ENCODE results near the gene CFAP46.

DNA sequence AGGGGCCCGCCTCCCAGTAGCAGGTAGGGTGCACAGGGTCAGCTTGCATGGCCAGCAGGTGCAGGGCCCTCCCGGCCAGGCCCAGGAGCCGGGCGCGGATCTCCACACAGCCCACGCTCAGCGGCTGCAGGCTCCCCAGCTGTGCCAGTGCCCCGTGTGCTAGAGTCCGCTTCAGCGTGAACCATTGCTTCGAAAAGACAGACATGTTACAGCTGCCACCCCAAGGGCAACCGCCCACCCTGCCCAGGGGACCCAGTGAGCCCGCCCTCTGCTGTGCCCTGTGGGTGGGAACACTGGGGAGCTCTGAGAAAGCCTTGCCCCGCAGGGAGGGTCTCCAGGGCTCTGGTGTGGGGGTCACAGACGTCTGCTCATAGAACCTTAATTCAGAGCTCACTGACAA is 92.1 kb downstream of the CFAP46 start:
- no peak for TF ChIP-seq EZH2 (IDR thresholded peaks at IDR 0.05; ENCODE audit: borderline replicate concordance, insufficient read depth, low read depth, low read length, poor library complexity, severe bottlenecking)
- TF ChIP-seq, protein P1, sequence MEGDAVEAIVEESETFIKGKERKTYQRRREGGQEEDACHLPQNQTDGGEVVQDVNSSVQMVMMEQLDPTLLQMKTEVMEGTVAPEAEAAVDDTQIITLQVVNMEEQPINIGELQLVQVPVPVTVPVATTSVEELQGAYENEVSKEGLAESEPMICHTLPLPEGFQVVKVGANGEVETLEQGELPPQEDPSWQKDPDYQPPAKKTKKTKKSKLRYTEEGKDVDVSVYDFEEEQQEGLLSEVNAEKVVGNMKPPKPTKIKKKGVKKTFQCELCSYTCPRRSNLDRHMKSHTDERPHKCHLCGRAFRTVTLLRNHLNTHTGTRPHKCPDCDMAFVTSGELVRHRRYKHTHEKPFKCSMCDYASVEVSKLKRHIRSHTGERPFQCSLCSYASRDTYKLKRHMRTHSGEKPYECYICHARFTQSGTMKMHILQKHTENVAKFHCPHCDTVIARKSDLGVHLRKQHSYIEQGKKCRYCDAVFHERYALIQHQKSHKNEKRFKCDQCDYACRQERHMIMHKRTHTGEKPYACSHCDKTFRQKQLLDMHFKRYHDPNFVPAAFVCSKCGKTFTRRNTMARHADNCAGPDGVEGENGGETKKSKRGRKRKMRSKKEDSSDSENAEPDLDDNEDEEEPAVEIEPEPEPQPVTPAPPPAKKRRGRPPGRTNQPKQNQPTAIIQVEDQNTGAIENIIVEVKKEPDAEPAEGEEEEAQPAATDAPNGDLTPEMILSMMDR (IDR thresholded peaks at IDR 0.05), result no peak
